ENCODE results near the gene NRG3. TPM values are rescaled to one million over a fixed set of nuclear protein-coding genes. Genes with fewer than 3 reads are reported as not detected.

The NRG3 gene
- total and polyA plus RNA-seq, 12 donors, result 0.46 to 3.8 (median 1.3) TPM

GRCh38 chr10:82551506-82551905, 676.5 kb downstream of the NRG3 start:
- no peaks in the 10 kb centered on the region for H3K4me1 ChIP-seq (replicated peaks in 1 of 2)
- no peaks in the 10 kb centered on the region for H3K9me3 ChIP-seq (replicated peaks in 1 of 3)
- intact Hi-C loops (cut with DNase I), result no loop called here
- H3K27ac ChIP-seq, result no peak overlapping the region
- no peaks in the 10 kb centered on the region for H3K36me3 ChIP-seq (replicated peaks in 1 of 2)
- TF ChIP-seq POLR2A (IDR thresholded peaks at IDR 0.05) (no peak), CTCF (IDR thresholded peaks at IDR 0.05) (no peak)
- no peaks in the 10 kb centered on the region for H3K27me3 ChIP-seq
- 85 to 94% (median 89%) methylated on average over 3 of the region's 3 CpGs for WGBS, 4 donors
- H3K4me3 ChIP-seq, result no peak overlapping the region
- no peak for DNase-seq

GRCh38 chr10:82552267-82552666, 677.3 kb downstream of the NRG3 start:
- H3K36me3 ChIP-seq (replicated peaks in 1 of 2), result no peaks in the 10 kb centered on the region
- no peak overlapping the region for H3K27ac ChIP-seq
- H3K9me3 ChIP-seq (replicated peaks in 1 of 3), result no peaks in the 10 kb centered on the region
- no peak overlapping the region for H3K4me3 ChIP-seq
- intact Hi-C loops (cut with DNase I), result no loop called here
- DNase-seq, result no peak
- WGBS, 4 donors, result 85 to 96% (median 95%) methylated on average over 1 of the region's 1 CpG
- TF ChIP-seq CTCF (IDR thresholded peaks at IDR 0.05) (no peak), POLR2A (IDR thresholded peaks at IDR 0.05) (no peak)
- H3K4me1 ChIP-seq (replicated peaks in 1 of 2), result no peaks in the 10 kb centered on the region
- H3K27me3 ChIP-seq, result no peaks in the 10 kb centered on the region

GRCh38 chr10:82554381-82554780, 679.4 kb downstream of the NRG3 start:
- Histone ChIP-seq H3K27me3 (no peaks in the 10 kb centered on the region), H3K27ac (no peak overlapping the region), H3K36me3 (replicated peaks in 1 of 2) (no peaks in the 10 kb centered on the region), H3K4me1 (replicated peaks in 1 of 2) (no peaks in the 10 kb centered on the region), H3K9me3 (replicated peaks in 1 of 3) (no peaks in the 10 kb centered on the region), H3K4me3 (no peak overlapping the region)
- intact Hi-C loops (cut with DNase I), result no loop called here
- WGBS, 4 donors, result 88 to 93% (median 91%) methylated on average over 3 of the region's 3 CpGs
- no peak for TF ChIP-seq POLR2A (IDR thresholded peaks at IDR 0.05)
- TF ChIP-seq CTCF (IDR thresholded peaks at IDR 0.05), result no peak
- DNase-seq, result no peak

DNA sequence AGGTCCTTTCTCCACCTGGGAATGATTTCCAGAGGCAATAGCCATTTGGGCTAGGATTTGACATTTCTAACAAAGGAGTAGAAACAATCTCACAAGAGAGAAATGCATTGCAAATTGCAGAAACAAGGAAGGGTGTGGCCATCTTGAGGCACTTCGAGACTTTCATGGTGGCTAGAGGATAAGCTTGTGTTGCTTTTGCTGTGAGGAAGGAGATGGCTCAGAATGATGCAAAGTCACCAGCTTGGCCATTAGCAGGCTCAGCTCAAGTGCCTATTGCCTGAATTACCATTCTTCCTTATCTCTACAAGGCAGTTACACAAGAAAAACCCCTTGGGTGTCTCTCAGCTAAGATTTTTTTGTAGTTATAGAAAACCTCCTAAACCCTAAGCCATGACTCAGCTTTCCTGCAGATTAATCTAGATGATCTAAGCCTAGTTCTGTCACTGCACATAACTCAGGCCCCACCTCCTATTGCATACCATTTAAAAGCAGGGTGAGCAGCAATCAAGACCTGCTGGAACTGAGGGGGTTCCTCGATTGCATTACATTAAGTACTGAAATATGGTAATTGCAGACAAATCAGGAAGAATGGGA, 683.1 kb downstream of the NRG3 start:
- Histone ChIP-seq H3K9me3 (replicated peaks in 1 of 3) (no peaks in the 10 kb centered on the region), H3K27me3 (no peaks in the 10 kb centered on the region), H3K4me1 (replicated peaks in 1 of 2) (no peaks in the 10 kb centered on the region), H3K36me3 (replicated peaks in 1 of 2) (no peaks in the 10 kb centered on the region), H3K27ac (no peak overlapping the region), H3K4me3 (no peak overlapping the region)
- 64 to 74% (median 71%) methylated on average over 2 of the region's 2 CpGs for WGBS, 4 donors
- no peak for TF ChIP-seq CTCF (IDR thresholded peaks at IDR 0.05)
- TF ChIP-seq POLR2A (IDR thresholded peaks at IDR 0.05), result no peak
- intact Hi-C loops (cut with DNase I), result no loop called here
- no peak for DNase-seq
